Measurements from ENCODE around the gene DHRS13.
A peak's percentile ranks its signal among the peaks of the same experiment; 100 is the strongest.

The DHRS13 gene

DNA sequence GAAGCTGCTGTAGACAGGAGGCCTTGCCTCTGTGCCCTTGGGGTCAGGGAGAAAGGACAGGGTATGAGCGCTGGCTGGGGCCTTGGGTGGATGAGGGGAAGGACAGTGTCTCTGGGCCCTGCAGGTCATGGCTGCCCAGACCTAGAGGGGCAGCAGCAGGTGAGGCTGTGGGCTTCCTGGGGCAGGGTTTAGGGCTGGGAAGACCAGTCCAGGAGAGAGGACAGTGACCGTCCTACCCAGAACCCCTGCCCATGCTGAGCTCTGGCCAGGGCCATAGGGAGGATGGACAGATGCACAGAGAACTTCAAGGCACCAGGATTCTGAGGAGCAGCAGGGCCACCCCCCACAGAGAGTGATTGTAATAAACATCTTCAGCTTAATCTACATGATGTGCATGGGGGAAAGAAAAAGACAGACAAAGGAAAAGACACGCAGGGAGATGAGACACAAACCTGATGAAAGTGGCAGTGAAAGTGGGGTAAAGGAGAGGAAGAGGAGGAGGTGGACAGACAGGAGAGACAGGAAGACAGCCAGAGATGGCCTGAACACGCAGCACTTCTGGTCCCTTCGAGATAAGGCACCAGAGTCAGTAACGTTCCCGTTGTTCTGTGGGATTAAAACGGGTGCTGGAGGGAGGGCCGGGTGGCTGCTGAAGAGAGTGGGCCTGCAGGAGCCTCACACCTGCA is 22.9 kb downstream of the DHRS13 start:
- H3K27ac ChIP-seq, result 0 out of 2 replicates have a peak overlapping the region, but pooled peaks have one; percentile 19
- TF ChIP-seq, protein P1, sequence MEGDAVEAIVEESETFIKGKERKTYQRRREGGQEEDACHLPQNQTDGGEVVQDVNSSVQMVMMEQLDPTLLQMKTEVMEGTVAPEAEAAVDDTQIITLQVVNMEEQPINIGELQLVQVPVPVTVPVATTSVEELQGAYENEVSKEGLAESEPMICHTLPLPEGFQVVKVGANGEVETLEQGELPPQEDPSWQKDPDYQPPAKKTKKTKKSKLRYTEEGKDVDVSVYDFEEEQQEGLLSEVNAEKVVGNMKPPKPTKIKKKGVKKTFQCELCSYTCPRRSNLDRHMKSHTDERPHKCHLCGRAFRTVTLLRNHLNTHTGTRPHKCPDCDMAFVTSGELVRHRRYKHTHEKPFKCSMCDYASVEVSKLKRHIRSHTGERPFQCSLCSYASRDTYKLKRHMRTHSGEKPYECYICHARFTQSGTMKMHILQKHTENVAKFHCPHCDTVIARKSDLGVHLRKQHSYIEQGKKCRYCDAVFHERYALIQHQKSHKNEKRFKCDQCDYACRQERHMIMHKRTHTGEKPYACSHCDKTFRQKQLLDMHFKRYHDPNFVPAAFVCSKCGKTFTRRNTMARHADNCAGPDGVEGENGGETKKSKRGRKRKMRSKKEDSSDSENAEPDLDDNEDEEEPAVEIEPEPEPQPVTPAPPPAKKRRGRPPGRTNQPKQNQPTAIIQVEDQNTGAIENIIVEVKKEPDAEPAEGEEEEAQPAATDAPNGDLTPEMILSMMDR (IDR thresholded peaks at IDR 0.05), result no peak
- no peak for TF ChIP-seq ZFX (IDR thresholded peaks at IDR 0.05; ENCODE audit: borderline replicate concordance)

DNA sequence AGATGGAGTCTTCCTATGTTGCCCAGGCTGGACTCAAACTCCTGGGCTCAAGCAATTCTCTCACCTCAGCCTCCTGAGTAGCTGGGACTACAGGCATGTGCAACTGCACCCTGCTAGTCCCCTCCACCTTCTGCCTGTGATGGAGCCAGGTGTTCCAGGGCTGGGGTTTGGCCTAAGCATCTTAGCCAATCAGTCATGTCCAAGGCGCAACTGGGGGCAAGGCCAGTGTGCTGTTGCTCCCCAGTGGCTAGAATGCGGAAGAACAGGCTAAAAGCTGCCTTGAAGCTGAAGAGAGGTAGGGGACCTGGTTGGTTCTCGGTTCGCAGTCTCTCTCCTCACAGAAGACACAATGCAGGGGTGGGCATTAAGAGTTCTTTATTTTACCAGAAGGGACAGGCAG is 23.9 kb downstream of the DHRS13 start:
- 0 out of 2 replicates have a peak overlapping the region, but pooled peaks have one; percentile 19 for H3K27ac ChIP-seq
- TF ChIP-seq ZFX (IDR thresholded peaks at IDR 0.05; ENCODE audit: borderline replicate concordance), result no peak
- TF ChIP-seq, protein P1 (IDR thresholded peaks at IDR 0.05), result peak; percentile 40

DNA sequence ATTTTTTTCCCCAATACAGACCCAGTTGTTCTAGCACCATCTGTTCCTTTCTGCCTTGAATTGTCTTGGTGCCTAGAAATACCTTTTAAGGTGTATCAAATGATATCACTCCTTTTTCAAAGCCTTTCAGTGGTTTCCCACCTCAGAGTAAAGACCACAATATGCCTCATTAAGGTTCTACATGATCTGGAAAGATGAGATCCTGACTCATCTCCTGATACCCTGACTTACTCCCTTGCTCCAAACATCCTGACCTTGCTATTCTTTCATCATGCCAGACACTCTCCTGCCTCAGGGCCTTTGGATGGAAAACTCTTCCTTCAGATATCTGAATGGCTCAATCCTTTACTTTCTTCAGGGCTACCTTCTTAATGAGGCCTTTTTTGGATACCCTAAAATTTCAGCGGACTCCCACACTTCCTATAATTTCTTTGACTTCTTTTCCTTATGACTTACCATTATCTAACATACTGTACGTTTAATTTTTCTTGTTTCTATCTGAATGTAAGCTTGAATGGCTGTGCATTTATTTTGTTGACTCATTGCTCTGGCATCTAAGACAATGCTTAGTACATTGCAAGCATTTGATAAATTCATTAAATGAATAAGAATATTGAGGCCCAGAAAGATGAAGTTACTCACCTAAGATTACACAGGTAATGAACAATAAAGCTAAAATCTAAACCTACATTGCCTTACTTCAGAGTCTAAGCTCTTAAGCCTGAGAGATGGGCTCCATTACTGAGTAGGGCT is 24.5 kb downstream of the DHRS13 start:
- TF ChIP-seq, protein P1 (IDR thresholded peaks at IDR 0.05), result no peak
- TF ChIP-seq ZFX (IDR thresholded peaks at IDR 0.05; ENCODE audit: borderline replicate concordance), result no peak
- H3K27ac ChIP-seq, result peak overlapping the region; percentile 19; the same call in 1 of the 2 replicates

DNA sequence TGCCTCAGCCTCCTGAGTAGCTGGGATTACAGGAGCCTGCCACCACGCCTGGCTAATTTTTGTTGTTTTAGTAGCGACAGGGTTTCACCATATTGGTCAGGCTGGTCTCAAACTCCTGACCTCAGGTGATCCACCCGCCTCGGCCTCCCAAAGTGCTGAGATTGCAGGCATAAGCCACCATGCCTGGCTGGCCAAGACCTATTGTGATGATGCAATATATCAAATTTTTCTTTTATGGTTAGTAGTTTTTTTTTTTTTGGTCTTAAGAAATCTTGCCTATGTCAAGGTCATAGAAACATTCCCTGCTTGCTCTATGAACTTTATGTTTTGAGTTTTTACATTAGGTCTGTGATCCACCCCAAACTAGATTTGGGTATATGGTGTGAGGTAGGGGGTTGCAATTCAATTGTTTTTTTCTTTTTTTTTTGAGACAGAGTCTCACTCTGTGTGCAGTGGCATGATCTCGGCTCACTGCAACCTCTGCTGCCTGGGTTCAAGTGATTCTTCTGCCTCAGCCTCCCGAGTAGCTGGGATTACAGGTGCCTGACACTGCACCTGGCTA is 25.6 kb downstream of the DHRS13 start:
- peak overlapping the region; percentile 19 for H3K27ac ChIP-seq

DNA sequence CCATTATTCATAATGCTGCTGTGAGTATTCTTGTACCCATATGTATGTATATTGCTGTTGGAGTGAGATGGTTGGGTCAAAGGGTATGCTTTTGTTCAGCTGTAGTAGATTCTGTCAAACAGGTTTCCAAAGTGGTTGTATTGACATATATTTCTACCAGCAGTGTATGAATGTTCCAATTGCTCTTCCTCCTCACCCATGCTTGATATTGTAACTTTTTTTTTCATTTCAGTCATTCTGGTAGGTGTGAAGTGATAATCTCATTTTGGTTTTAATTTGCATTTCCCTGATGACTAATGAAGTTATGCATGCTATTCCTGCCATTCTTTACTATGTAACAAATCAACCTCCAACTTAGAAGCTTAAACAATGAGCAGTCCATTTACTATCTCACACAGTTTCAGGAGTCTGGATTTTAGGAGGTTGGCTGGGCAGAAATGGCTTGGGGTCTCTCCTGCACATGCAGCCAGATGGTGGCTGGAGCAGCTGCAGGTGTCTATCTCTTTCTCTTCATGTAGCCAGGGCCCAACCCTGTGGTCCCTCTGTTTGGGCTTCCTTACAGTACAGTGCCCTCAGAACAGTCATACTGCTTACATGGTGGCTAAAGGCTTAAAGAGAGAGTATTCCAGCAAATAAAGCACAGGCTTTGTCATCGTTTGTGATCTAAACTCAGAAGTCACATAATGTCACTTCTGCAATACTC is 26.9 kb downstream of the DHRS13 start:
- peak overlapping the region; percentile 19; the same call in 1 of the 2 replicates for H3K27ac ChIP-seq
- TF ChIP-seq, protein P1 (IDR thresholded peaks at IDR 0.05), result no peak

DNA sequence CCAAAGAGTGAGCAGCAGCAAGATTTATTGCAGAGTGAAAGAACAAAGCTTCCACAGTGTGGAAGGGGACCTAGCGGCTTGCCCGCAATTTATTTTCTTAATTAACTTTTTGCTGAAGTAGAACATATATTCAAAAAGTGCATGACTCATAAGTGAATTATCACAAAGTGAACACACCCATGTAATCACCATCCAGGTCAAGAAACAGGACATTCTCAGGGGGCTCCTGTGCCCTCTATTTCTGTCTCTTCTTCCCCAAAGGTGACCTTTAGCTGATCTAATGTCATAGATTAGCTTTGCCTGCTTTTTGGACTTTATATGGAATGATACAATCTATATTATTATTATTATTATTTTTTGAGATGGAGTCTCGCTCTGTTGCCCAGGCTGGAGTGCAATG is 28.1 kb downstream of the DHRS13 start:
- TF ChIP-seq ZFX (IDR thresholded peaks at IDR 0.05; ENCODE audit: borderline replicate concordance), result no peak
- TF ChIP-seq, protein P1 (IDR thresholded peaks at IDR 0.05), result no peak
- H3K27ac ChIP-seq, result no peak overlapping the region

DNA sequence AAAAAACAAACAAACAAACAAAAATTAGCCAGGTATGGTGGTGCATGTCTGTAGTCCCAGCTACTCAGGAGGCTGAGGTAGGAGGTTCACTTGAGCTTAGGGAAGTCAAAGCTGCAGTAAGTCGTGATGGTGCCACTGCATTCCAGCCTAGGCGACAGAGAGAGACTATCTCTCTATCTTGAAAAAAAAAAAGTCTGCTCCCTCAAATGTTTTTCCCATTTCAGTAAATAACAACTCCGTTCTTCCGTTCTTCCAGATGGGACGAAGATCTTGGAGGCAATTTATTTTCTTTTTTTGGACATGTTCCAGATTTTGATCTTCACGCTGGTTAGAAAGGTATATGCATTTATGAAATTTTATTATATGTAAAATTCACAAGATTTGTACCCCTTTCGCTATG is 29.0 kb downstream of the DHRS13 start:
- H3K27ac ChIP-seq, result no peak overlapping the region
- TF ChIP-seq, protein P1 (IDR thresholded peaks at IDR 0.05), result no peak
- no peak for TF ChIP-seq ZFX (IDR thresholded peaks at IDR 0.05; ENCODE audit: borderline replicate concordance)

Measured in 22Rv1 (cell line).